ENCODE data around the gene FOXP2.

- TF ChIP-seq CTCF (IDR thresholded peaks at IDR 0.05 in 8 of 11, conservative IDR thresholded peaks at IDR 0.05 in 3 of 11) (no peak), POLR2A (IDR thresholded peaks at IDR 0.05) (no peak), POLR2AphosphoS5 (IDR thresholded peaks at IDR 0.05) (no peak)
Observed at GRCh38 chr7:114531326-114531725, 116.7 kb downstream of the FOXP2 start.
